K562 (cell line): ENCODE results near the gene ZNF276. TPM values are rescaled to one million over a fixed set of nuclear protein-coding genes. Genes with fewer than 3 reads are reported as not detected.

ENCODE experiments used
- CBX2 ChIP-seq: fragments of 200-600 bp; sonication (generic); IDR thresholded peaks from one replicate; pipeline ENCODE4 v1.6.1; 2012; ENCODE audit warnings: mild to moderate bottlenecking, low read length, inconsistent platforms; ENCODE audit not compliant: insufficient read depth, poor library complexity, severe bottlenecking
- DMBX1 ChIP-seq: fragments of 250-450 bp; sonication (Bioruptor Pico); IDR thresholded peaks from 2 replicates; pipeline ENCODE4 v1.8.0; 2022; ENCODE audit warnings: inconsistent platforms, mild to moderate bottlenecking, moderate library complexity, borderline replicate concordance
- EGR1 ChIP-seq: fragments of 450-650 bp; conservative IDR thresholded peaks from 2 replicates; pipeline ENCODE4 v1.6.1; 2017; ENCODE audit warnings: mild to moderate bottlenecking
- FOXM1 ChIP-seq, 2 experiments: fragments of 450-650 bp in 1 of 2; sonication (generic) in 1 of 2; formaldehyde crosslinking in 1 of 2; IDR thresholded peaks; 2 replicates each; pipeline versions ENCODE4 v1.6.1 to v1.9.0; 2017 to 2022; ENCODE audit warnings: low read depth in 2 of 2, mild to moderate bottlenecking in 2 of 2, missing genetic modification reagents in 1 of 2, moderate library complexity in 1 of 2
- HNRNPLL ChIP-seq: fragments of 200-400 bp; formaldehyde crosslinking; IDR thresholded peaks from 2 replicates; pipeline ENCODE4 v1.6.1; 2017; ENCODE audit warnings: low read length, low read depth, mild to moderate bottlenecking; ENCODE audit not compliant: poor library complexity, severe bottlenecking
- MCM3 ChIP-seq: fragments of 450-650 bp; IDR thresholded peaks from 2 replicates; pipeline ENCODE4 v1.6.1; 2016
- PHF8 ChIP-seq: fragments of 200-600 bp; sonication (generic); IDR thresholded peaks from 2 replicates; pipeline ENCODE4 v1.6.1; 2012; ENCODE audit warnings: mixed run types, mild to moderate bottlenecking, inconsistent platforms, low read length, moderate library complexity, borderline replicate concordance
- PML ChIP-seq: IDR thresholded peaks from 2 replicates; pipeline ENCODE4 v1.6.1; 2012; ENCODE audit warnings: low read length, inconsistent platforms
- POLR2B ChIP-seq: fragments of 450-650 bp; IDR thresholded peaks from 2 replicates; pipeline ENCODE4 v1.6.1; 2018; ENCODE audit warnings: low read depth; ENCODE audit not compliant: partially characterized antibody
- PTRF ChIP-seq: fragments of 450-650 bp; IDR thresholded peaks from 2 replicates; pipeline ENCODE4 v1.6.1; 2016; ENCODE audit warnings: mild to moderate bottlenecking, missing genetic modification characterization, missing compliant biosample characterization
- SIN3A ChIP-seq, 2 experiments: fragments of 150-350 bp in 1 of 2; IDR thresholded peaks; 2 replicates each; pipeline ENCODE4 v1.6.1; 2011 to 2016; ENCODE audit warnings: borderline replicate concordance in 2 of 2, low read depth in 2 of 2, low read length in 2 of 2, mild to moderate bottlenecking in 2 of 2, moderate library complexity in 2 of 2; ENCODE audit not compliant: control insufficient read depth in 1 of 2
- SMARCA4 ChIP-seq: fragments of 450-650 bp; IDR thresholded peaks from 2 replicates; pipeline ENCODE4 v1.6.1; 2016
- SP2 ChIP-seq: IDR thresholded peaks from 2 replicates; pipeline ENCODE4 v1.6.1; 2011; ENCODE audit warnings: mild to moderate bottlenecking, low read depth, low read length, moderate library complexity; ENCODE audit not compliant: poor library complexity, severe bottlenecking; ENCODE audit errors: extremely low read depth
- SRF ChIP-seq, 2 experiments: fragments of 250-450, 450-650 bp in 1 of 2; sonication (Bioruptor Pico) in 1 of 2; sonication (generic) in 1 of 2; formaldehyde crosslinking; IDR thresholded peaks; 2 replicates each; pipeline versions ENCODE4 v1.5.0 to v1.5.1; 2020 to 2022; ENCODE audit warnings: mild to moderate bottlenecking in 1 of 2, missing genetic modification reagents in 1 of 2
- USF2 ChIP-seq: sonication (generic); formaldehyde crosslinking; IDR thresholded peaks from 2 replicates; pipeline ENCODE4 v1.5.0; 2020; ENCODE audit warnings: missing genetic modification reagents
- VEZF1 ChIP-seq: fragments of 200-800 bp; sonication (Bioruptor generic); IDR thresholded peaks from 2 replicates; pipeline ENCODE4 v1.6.1; 2017; ENCODE audit warnings: missing genetic modification characterization, missing compliant biosample characterization
- ZNF253 ChIP-seq: fragments of 250-450 bp; sonication (Bioruptor Pico); conservative IDR thresholded peaks from 2 replicates; pipeline ENCODE4 v1.6.1; 2021; ENCODE audit warnings: mild to moderate bottlenecking
- ZNF274 ChIP-seq: IDR thresholded peaks from 2 replicates; pipeline ENCODE4 v1.6.1; 2011; ENCODE audit warnings: low read depth, mild to moderate bottlenecking, low read length, moderate library complexity, borderline replicate concordance
- ZNF311 ChIP-seq: fragments of 250-450 bp; sonication (Bioruptor Pico); IDR thresholded peaks from 2 replicates; pipeline ENCODE4 v1.4.0; 2020; ENCODE audit warnings: mild to moderate bottlenecking, moderate library complexity
- ZNF512 ChIP-seq: IDR thresholded peaks from 2 replicates; pipeline ENCODE4 v1.6.1; 2016; ENCODE audit warnings: missing genetic modification characterization, missing compliant biosample characterization
- ZNF740 ChIP-seq, 3 experiments: fragments of 200-800 bp in 1 of 3; sonication (Bioruptor generic) in 1 of 3; sonication (generic) in 1 of 3; formaldehyde crosslinking in 1 of 3; IDR thresholded peaks; 2 replicates each; pipeline versions ENCODE4 v1.6.1 to v1.8.0; 2016 to 2022; ENCODE audit warnings: mild to moderate bottlenecking in 2 of 3, missing compliant biosample characterization in 2 of 3, missing genetic modification characterization in 2 of 3, missing genetic modification reagents in 1 of 3
- polyA plus RNA-seq, 8 experiments: library from polyadenylated mRNA; depleted of rRNA in 4 of 8; stranded (reverse) in 5 of 8; unstranded in 3 of 8; fragments of >200 nt; fragmentation: Nextera tagmentation in 2 of 8; fragmentation: Illumina TruSeq in 1 of 8; extraction: Ambion mirVana in 2 of 8; extraction: Trizol in 1 of 8; gene quantifications; 2 replicates each; pipeline versions ENCODE4 v1.2.1 to v1.2.3, GENCODE V29; 2011 to 2014; ENCODE audit warnings: inconsistent platforms in 1 of 8, missing spikeins in 1 of 8
- total RNA-seq, 7 experiments: library from RNA; depleted of rRNA in 6 of 7; stranded (reverse); fragments of >200 nt in 6 of 7; fragmentation: Illumina TruSeq in 2 of 7; extraction: Trizol in 2 of 7; gene quantifications; 2 replicates each; pipeline versions ENCODE4 v1.2.1 to v1.2.3, GENCODE V29; 2011 to 2021; ENCODE audit warnings: low replicate concordance in 1 of 7

The ZNF276 gene
- total and polyA plus RNA-seq, 9 of the 15 experiments (the other 6 are each of a cell fraction or from before 2014, with no cell fraction given): 0.49 to 43.9 (median 15.8) TPM

GRCh38 chr16:89711601-89712273, 9.6 kb upstream of the ZNF276 start (continued):
- TF ChIP-seq PML: 0 out of 2 replicates have a peak, but pooled peaks have one; percentile 42
- TF ChIP-seq ZNF512: no peak
- TF ChIP-seq VEZF1 (CRISPR knock-in tag): peak; percentile 67
- TF ChIP-seq ZNF274: no peak
- no peak for TF ChIP-seq CBX2
- TF ChIP-seq ZNF740 (CRISPR knock-in tag; IDR thresholded peaks at IDR 0.05): peak; percentile 39; the same call in 1 of the 2 replicates
- TF ChIP-seq ZNF740 (tag; IDR thresholded peaks at IDR 0.05): peak in 1 of 2 experiments; percentile 48; a peak in 1 of 4 replicates
- TF ChIP-seq SIN3A (IDR thresholded peaks at IDR 0.05; ENCODE audit: borderline replicate concordance in 2 of 2, control insufficient read depth in 1 of 2, low read depth in 2 of 2, low read length in 2 of 2): peak; percentile 63 to 84; a peak in 1 of 4 replicates
- no peak for TF ChIP-seq ZNF311
- peak; percentile 39 for TF ChIP-seq HNRNPLL
- TF ChIP-seq PTRF (tag): no peak
- TF ChIP-seq PHF8: peak; percentile 83; the same call in 1 of the 2 replicates
- TF ChIP-seq FOXM1 (IDR thresholded peaks at IDR 0.05; ENCODE audit: low read depth): no peak
- TF ChIP-seq FOXM1 (CRISPR knock-in tag; IDR thresholded peaks at IDR 0.05; ENCODE audit: low read depth): no peak
- TF ChIP-seq SRF (CRISPR knock-in tag; IDR thresholded peaks at IDR 0.05): no peak
- TF ChIP-seq POLR2B: peak; percentile 75
- no peak for TF ChIP-seq USF2 (CRISPR knock-in tag)
- no peak for TF ChIP-seq SP2
- peak; percentile 82 for TF ChIP-seq EGR1
- 0 out of 2 replicates have a peak, but pooled peaks have one; percentile 22 for TF ChIP-seq DMBX1 (CRISPR knock-in tag)
- no peak for TF ChIP-seq ZNF253 (CRISPR knock-in tag)
- TF ChIP-seq SMARCA4: no peak
- TF ChIP-seq MCM3: no peak
